Measurements from ENCODE around the gene ARHGAP30.
A peak's percentile ranks its signal among the peaks of the same experiment; 100 is the strongest.
"Not testable (repeated sequence)": the region's sequence is repeated elsewhere in the genome, so short reads cannot be mapped to it uniquely, and the experiment has no call there.

ARHGAP30 gene, protein sequence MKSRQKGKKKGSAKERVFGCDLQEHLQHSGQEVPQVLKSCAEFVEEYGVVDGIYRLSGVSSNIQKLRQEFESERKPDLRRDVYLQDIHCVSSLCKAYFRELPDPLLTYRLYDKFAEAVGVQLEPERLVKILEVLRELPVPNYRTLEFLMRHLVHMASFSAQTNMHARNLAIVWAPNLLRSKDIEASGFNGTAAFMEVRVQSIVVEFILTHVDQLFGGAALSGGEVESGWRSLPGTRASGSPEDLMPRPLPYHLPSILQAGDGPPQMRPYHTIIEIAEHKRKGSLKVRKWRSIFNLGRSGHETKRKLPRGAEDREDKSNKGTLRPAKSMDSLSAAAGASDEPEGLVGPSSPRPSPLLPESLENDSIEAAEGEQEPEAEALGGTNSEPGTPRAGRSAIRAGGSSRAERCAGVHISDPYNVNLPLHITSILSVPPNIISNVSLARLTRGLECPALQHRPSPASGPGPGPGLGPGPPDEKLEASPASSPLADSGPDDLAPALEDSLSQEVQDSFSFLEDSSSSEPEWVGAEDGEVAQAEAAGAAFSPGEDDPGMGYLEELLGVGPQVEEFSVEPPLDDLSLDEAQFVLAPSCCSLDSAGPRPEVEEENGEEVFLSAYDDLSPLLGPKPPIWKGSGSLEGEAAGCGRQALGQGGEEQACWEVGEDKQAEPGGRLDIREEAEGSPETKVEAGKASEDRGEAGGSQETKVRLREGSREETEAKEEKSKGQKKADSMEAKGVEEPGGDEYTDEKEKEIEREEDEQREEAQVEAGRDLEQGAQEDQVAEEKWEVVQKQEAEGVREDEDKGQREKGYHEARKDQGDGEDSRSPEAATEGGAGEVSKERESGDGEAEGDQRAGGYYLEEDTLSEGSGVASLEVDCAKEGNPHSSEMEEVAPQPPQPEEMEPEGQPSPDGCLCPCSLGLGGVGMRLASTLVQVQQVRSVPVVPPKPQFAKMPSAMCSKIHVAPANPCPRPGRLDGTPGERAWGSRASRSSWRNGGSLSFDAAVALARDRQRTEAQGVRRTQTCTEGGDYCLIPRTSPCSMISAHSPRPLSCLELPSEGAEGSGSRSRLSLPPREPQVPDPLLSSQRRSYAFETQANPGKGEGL

DNA sequence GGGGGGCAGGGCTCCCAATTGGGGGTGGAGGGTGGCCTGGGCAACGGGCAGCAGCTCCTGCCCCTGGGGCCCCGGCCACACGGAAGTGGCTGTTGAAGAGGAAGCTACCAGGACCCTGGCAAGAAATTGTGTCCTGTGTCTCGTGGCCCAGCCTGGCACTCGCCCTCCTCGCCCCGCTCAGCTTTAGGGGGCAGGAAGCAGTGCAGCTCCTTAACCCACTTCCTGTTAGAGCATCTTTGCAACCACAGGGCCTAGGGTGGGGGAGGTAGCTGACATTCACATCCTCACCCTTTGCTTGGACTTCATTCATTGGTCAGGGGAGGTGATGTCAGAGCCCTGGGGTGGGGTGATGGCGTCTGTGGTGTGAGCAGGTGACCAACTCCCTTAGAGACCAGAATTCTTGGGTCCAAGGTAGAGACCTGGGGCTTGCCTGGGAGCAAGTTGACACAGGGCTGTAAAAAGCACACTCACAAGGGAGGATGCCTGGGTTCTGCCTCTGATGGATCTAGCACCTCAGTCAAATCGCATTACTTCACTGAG, at the start of gene ARHGAP30:
ARHGAP30 (minus strand) TSS at position 161 of the 540 bp plus-strand sequence. CDS start 267 bp downstream, outside the sequence.
- peak in 8 of 10 donors; percentile 15 to 91 (median 34) for DNase-seq
- intact Hi-C loops (cut with DNase I), result no loop called here

- intact Hi-C loops (cut with DNase I), result loop anchor here (2.0 to 5.0 kb wide), 2 partner anchors 15 to 71 kb away; partner anchors contain the start of genes DEDD and USF1
- peak; percentile 79 to 98 (median 88) for DNase-seq
Observed at GRCh38 chr1:161117759-161118581, 48.3 kb upstream of the ARHGAP30 start, which contains the start of the genes NIT1 and PFDN2. TSS of gene NIT1 (plus strand) at chr1:161118105. CDS start at chr1:161118177, 72 bp downstream. TSS of gene PFDN2 (minus strand) at chr1:161118037. CDS start at chr1:161118026, 11 bp downstream.

DNA sequence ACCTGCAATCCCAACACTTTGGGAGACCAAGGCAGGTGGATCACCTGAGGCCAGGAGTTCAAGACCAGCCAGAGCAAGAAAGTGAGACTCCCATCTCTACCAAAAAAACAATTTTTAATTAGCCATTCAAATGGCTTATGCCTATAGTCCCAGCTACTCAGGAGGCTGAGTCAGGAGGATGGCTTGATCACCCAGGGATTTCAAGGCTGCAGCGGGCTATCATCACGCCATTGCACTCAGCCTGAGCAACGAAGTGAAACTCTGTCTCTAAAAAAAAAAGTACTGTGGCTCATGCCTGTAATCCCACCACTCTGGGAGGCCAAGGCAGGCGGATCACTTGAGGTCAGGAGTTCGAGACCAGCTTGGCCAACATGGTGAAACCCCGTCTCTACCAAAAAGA, 46.3 kb upstream of the ARHGAP30 start:
- intact Hi-C loops (cut with DNase I), result loop anchor here (5.0 kb wide), 1 partner anchor 69 kb away; the partner anchor contains the start of gene USF1
- DNase-seq, result not testable (repeated sequence)

- intact Hi-C loops (cut with DNase I), result loop anchor here (5.0 kb wide), 1 partner anchor 68 kb away; the partner anchor contains the start of gene USF1
Observed at GRCh38 chr1:161115132-161115711, 45.5 kb upstream of the ARHGAP30 start.

DNA sequence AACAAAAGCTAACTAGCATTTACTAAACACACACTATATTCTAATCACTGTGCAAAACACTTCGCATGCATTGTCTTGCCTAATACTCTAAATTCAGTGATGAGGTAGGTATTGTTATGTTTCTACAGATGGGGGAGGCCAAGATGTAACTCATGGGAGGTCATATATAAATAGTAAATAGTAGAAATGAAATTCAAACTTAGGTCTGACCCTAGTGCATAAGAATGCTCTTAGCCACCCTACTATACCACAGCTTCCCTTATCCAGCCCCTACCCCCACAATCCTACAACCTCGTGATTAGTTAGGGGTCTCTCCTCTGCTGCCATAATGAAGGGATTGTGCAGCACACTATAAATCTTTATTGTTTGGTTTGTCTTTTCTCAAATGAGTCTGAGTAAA, 44.9 kb upstream of the ARHGAP30 start:
- no peak for DNase-seq
- intact Hi-C loops (cut with DNase I), result no loop called here

More at GRCh38 chr1:161115132-161115711, 45.5 kb upstream of the ARHGAP30 start:
- no peak for DNase-seq

GRCh38 chr1:161113915-161114314, 44.2 kb upstream of the ARHGAP30 start:
- intact Hi-C loops (cut with DNase I), result no loop called here
- DNase-seq, result no peak

DNA sequence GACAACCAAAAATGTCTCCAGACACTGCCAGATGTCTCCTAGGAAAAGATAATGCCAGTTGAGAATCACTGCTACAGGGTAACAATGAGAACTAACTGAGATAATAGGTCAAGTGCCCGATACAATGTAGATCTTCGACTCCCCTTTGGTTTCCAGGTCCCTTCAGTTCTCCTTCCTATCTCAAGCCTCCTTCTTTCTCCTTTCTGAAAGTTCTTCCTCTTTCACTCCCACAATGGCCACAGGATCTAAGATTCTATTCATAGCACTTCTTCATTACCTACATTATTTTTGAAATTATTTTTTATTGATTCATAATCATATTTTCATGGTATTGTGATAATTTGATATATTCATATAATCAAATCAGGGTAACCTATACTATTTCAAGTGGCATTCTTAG, 41.8 kb upstream of the ARHGAP30 start:
- no peak for DNase-seq
- intact Hi-C loops (cut with DNase I), result no loop called here

- no peak for DNase-seq
- intact Hi-C loops (cut with DNase I), result no loop called here
Observed at GRCh38 chr1:161111117-161111516, 41.4 kb upstream of the ARHGAP30 start.

GRCh38 chr1:161106431-161106830, 36.7 kb upstream of the ARHGAP30 start:
- DNase-seq, result no peak
- intact Hi-C loops (cut with DNase I), result no loop called here

GRCh38 chr1:161100556-161100955, 30.9 kb upstream of the ARHGAP30 start:
- intact Hi-C loops (cut with DNase I), result no loop called here
- no peak for DNase-seq

DNA sequence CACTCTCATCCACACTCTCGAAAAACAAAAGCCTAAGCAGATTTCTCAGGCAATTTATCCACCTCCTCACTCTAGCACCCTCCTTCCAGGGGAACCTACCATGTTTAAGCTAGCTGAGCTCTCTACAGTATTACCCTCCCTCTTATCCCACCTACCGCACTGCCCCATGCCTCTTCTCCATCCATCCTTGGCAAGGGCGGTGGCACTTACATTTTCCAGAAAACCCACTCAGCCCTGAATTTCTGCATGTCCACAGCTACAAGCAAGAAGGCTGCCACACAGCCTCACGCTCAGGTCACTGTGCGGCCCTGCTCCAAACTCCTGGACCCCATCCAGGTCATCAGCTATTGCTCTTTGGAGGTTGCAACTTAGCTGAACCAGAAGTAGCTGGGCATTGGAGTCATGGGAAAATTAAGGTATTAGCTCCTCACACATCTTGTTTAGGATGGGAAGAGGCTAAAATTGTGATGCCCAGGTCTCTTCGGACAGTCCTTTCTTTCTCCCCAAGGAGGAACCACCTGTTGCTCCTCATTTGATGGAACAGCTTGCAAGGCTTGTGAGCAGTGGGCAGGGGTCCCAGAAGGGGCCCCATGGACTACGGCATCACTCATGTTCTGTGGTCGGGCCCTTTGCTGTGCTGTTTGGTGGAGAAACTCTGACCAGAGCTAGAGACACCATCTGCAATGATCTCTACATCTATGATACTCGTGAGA, 29.6 kb upstream of the ARHGAP30 start:
- DNase-seq, result no peak
- intact Hi-C loops (cut with DNase I), result loop anchor here (5.0 kb wide), 4 partner anchors 33 to 372 kb away; partner anchors contain the start of genes DEDD and USF1

DNA sequence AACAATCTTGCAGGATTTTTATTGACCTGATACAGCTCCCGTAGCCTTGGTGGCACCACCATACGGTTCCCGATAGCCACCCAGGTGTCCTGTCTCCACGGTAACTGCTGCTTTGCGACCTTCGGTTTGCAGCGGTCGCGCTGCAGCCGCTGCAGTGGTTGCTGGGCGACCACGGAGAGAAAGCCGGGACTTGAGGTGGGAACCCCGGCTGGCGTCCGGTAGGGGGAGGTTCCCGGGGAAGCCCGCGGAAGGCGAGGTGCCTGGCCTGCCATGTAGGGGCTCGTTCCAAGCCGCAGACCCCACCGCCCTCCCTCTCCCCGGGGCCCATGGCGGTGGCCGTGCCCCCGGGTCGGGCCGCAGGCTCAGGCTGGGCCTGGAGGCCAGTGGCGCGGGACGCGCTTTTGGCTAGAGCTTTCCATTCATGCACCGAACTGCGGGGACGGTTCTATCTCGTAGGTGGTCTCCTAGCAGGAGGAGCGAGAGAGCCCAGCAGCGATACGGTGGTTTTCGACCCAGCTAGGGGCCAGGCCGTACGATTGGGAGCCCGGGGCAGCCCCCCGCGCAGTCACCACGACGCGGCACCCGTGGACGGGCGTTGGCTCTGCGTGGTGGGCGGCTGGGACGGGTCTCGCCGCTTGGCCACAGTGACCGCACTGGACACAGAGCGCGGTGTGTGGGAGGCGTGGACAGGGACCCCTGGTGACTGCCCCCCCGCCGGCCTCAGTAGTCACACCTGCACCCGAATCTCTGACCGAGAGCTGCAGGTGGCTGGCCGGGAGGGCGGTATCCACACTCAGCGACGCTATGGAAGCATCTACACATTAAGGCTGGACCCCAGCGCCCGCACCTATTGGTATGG, 28.7 kb upstream of the ARHGAP30 start, which contains the start of gene KLHDC9:
KLHDC9 (plus strand) TSS at position 152 of the 859 bp plus-strand sequence; CDS start at position 327, 175 bp downstream.
- intact Hi-C loops (cut with DNase I), result loop anchor here (5.0 kb wide), 4 partner anchors 34 to 371 kb away; partner anchors contain the start of genes DEDD and USF1

GRCh38 chr1:161096530-161096929, 26.8 kb upstream of the ARHGAP30 start:
- DNase-seq, result no peak
- intact Hi-C loops (cut with DNase I), result loop anchor here (5.0 kb wide), 4 partner anchors 36 to 369 kb away; partner anchors contain the start of genes DEDD and USF1

More for the DNA sequence above, 28.7 kb upstream of the ARHGAP30 start, which contains the start of gene KLHDC9:
- DNase-seq, result peak; percentile 53 to 98 (median 80)

GRCh38 chr1:161096015-161096414, 26.3 kb upstream of the ARHGAP30 start:
- no peak for DNase-seq
- intact Hi-C loops (cut with DNase I), result loop anchor here (5.0 kb wide), 4 partner anchors 36 to 369 kb away; partner anchors contain the start of genes DEDD and USF1

- DNase-seq, result no peak
- intact Hi-C loops (cut with DNase I), result loop anchor here (5.0 kb wide), 4 partner anchors 37 to 368 kb away; partner anchors contain the start of genes DEDD and USF1
Observed at GRCh38 chr1:161095230-161095629, 25.5 kb upstream of the ARHGAP30 start.

GRCh38 chr1:161094481-161094880, 24.8 kb upstream of the ARHGAP30 start:
- DNase-seq, result no peak
- intact Hi-C loops (cut with DNase I), result no loop called here
